Esophagus muscularis mucosa (tissue), 4 donors: ENCODE data around the gene WWOX. TPM values are rescaled to one million over a fixed set of nuclear protein-coding genes. Genes with fewer than 3 reads are reported as not detected.

Source experiments
- DNase-seq: peaks from one replicate; pipeline ENCODE4 v3.0.0-alpha.2; 2017; ENCODE audit errors: extremely low spot score
- H3K27ac ChIP-seq, 4 donors: fragments of 200-600 bp; sonication (generic); replicated peaks in 1 of 4; 1 replicate in 3 of 4; 2 replicates in 1 of 4; pipeline ENCODE4 v1.5.1; 2016 to 2019; ENCODE audit warnings: mild to moderate bottlenecking in 1 of 4
- H3K27me3 ChIP-seq, 4 donors: fragments of 200-600 bp; sonication (generic); one replicate each; pipeline versions ENCODE4 v1.5.1 to v1.6.0; 2016 to 2019
- H3K36me3 ChIP-seq, 4 donors: fragments of 200-600 bp; sonication (generic); one replicate each; pipeline ENCODE4 v1.5.1; 2016 to 2019
- H3K4me1 ChIP-seq, 4 donors: fragments of 200-600 bp; sonication (generic); one replicate each; pipeline ENCODE4 v1.5.1; 2016 to 2019
- H3K4me3 ChIP-seq, 4 donors: fragments of 200-600 bp; sonication (generic); 1 replicate in 2 of 4; 2 replicates in 2 of 4; pipeline ENCODE4 v1.5.1; 2016 to 2019; ENCODE audit warnings: mild to moderate bottlenecking in 4 of 4, moderate library complexity in 1 of 4
- H3K9me3 ChIP-seq, 4 donors: fragments of 200-600 bp; sonication (generic); 1 replicate in 3 of 4; 2 replicates in 1 of 4; pipeline ENCODE4 v1.5.1; 2016 to 2019
- EP300 ChIP-seq: sonication (generic); formaldehyde crosslinking; IDR thresholded peaks from one replicate; pipeline ENCODE4 v1.6.1; 2017; ENCODE audit warnings: antibody characterized with exemption
- POLR2A ChIP-seq: fragments of 450-650 bp; IDR thresholded peaks from one replicate; pipeline ENCODE4 v1.6.1; 2017; ENCODE audit warnings: antibody characterized with exemption, moderate library complexity, mild to moderate bottlenecking, low read depth
- POLR2AphosphoS5 ChIP-seq, 2 donors: sonication (generic); formaldehyde crosslinking; IDR thresholded peaks; one replicate each; pipeline ENCODE4 v1.6.1; 2017; ENCODE audit warnings: antibody characterized with exemption in 2 of 2
- WGBS: methylation state at CpG from one replicate; pipeline ENCODE4 v1.1.5; 2018; 5-methylcytosine and 5-hydroxymethylcytosine counted together
- intact Hi-C: fragments of 100-400 bp; cut with DNase I; formaldehyde crosslinking; loops from one replicate; pipeline ENCODE4 v1.15.1; 2023
- total RNA-seq, 4 donors: library from RNA; depleted of rRNA; stranded (reverse); fragments of >200 nt; gene quantifications; one replicate each; pipeline versions ENCODE4 v1.1.0 to v1.2.1, GENCODE V29; 2016
- TF ChIP-seq, protein P1 (sequence below), 3 experiments: fragments of 200-600 bp in 2 of 3; fragments of 450-650 bp in 1 of 3; sonication (generic) in 2 of 3; IDR thresholded peaks; one replicate each; pipeline ENCODE4 v1.5.1; 2017 to 2019; ENCODE audit warnings: antibody characterized with exemption in 3 of 3, mild to moderate bottlenecking in 2 of 3, moderate library complexity in 1 of 3

Gene WWOX
- total RNA-seq, 4 donors from 2014 or later: 14.4 to 27.8 (median 15.4) TPM

DNA sequence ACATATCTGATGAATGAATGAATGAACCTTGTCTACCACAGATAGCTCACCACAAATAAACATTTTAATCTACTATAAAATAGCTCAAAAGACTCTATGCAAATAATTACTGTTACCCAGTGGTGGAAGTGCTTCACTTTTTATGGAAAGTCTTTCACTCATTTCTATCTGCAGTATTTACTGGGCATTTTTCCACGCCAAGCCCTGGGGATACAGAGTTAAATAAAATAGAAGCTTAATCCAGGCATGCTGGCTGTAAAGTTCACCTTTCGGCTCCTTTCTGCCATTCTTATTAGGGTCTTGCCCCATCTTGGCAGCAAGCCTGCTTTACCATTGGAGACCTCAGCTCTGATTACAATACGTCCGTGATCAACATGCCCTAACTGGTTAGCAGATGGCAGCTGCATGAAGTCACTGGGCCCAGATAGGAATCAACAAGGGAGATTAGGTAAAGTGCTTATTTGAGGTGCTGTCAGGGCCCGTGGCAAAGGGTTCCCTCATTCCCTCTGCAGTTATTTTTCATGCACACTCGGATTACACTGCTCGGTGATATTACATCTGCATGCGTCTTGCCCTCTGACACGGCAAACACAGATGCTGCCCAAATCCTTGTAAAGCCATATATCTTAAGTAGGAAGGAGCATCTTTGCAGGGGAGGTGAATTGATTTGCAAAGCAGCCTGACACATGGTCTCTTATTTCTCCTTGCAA lies 648.9 kb downstream of the WWOX start:
- peaks cover 3 to 29% (median 20%) of the 10 kb centered on the region in 4 donors for H3K4me1 ChIP-seq
- no peaks in the 10 kb centered on the region for H3K27me3 ChIP-seq
- H3K27ac ChIP-seq: no peak overlapping the region
- H3K9me3 ChIP-seq: no peaks in the 10 kb centered on the region
- 85% methylated on average over 9 of the region's 9 CpGs for WGBS
- intact Hi-C loops: no loop called here
- H3K4me3 ChIP-seq: no peak overlapping the region
- no peak for DNase-seq
- H3K36me3 ChIP-seq: no peaks in the 10 kb centered on the region
- no peak for TF ChIP-seq POLR2A
- TF ChIP-seq POLR2AphosphoS5 (IDR thresholded peaks at IDR 0.05): no peak
- no peak for TF ChIP-seq EP300
- TF ChIP-seq, protein P1, sequence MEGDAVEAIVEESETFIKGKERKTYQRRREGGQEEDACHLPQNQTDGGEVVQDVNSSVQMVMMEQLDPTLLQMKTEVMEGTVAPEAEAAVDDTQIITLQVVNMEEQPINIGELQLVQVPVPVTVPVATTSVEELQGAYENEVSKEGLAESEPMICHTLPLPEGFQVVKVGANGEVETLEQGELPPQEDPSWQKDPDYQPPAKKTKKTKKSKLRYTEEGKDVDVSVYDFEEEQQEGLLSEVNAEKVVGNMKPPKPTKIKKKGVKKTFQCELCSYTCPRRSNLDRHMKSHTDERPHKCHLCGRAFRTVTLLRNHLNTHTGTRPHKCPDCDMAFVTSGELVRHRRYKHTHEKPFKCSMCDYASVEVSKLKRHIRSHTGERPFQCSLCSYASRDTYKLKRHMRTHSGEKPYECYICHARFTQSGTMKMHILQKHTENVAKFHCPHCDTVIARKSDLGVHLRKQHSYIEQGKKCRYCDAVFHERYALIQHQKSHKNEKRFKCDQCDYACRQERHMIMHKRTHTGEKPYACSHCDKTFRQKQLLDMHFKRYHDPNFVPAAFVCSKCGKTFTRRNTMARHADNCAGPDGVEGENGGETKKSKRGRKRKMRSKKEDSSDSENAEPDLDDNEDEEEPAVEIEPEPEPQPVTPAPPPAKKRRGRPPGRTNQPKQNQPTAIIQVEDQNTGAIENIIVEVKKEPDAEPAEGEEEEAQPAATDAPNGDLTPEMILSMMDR (IDR thresholded peaks at IDR 0.05): no peak

DNA sequence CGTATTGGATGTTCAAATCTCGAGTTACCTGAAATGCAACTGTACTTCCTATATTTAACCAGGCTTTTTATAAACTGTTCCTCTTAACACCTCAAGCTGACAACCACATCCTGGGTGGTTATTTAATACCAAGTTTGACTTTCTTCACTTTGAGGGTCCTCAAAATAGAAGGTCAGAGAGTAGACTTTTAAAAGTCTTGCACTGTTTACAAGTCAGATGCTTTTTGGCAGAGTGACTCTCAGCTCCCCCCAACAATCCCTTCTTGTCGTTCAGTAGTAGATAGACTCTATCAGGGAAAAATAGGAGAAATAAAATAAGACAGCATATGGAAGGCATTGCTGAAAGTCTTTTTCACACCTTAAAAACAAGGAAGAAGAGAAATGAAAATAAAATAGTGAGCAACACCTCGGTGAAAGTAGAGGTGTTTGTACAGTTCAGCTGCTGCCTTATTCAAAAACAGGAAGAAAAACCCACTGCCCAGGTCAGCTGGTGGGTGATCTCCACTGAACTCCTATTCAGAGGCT lies 650.4 kb downstream of the WWOX start:
- Histone ChIP-seq H3K4me3 (no peak overlapping the region), H3K36me3 (no peaks in the 10 kb centered on the region), H3K27me3 (no peaks in the 10 kb centered on the region), H3K27ac (no peak overlapping the region), H3K9me3 (no peaks in the 10 kb centered on the region), H3K4me1 (peaks cover 3 to 25% (median 15%) of the 10 kb centered on the region in 4 donors)
- intact Hi-C loops: no loop called here
- 67% methylated on average over 4 of the region's 4 CpGs for WGBS
- TF ChIP-seq, protein P1 (IDR thresholded peaks at IDR 0.05): no peak
- TF ChIP-seq EP300 (no peak), POLR2A (no peak), POLR2AphosphoS5 (IDR thresholded peaks at IDR 0.05) (no peak)
- no peak for DNase-seq

DNA sequence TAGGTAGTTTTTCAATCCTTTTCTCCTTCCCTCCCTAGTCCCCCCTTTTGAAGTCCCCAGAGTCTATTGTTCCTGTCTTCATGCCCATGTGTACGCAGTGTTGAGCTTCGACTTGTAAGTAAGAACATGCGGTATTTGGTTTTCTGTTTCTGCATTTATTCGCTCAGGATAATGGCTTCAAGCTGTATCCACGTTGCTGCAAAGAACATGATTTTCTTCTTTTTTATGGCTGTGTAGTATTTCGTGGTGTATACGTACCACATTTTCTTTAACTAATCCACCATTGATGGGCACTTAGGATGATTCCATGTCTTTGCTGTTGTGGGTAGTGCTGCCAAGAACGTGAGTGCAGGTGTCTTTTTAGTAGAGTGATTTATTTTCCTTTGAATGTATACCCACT lies 651.2 kb downstream of the WWOX start:
- intact Hi-C loops: no loop called here
- no peak for DNase-seq
- Histone ChIP-seq H3K27me3 (no peaks in the 10 kb centered on the region), H3K4me3 (no peak overlapping the region), H3K9me3 (no peaks in the 10 kb centered on the region), H3K27ac (no peak overlapping the region), H3K36me3 (no peaks in the 10 kb centered on the region), H3K4me1 (peaks cover 3 to 21% (median 8%) of the 10 kb centered on the region in 4 donors)
- no peak for TF ChIP-seq POLR2AphosphoS5 (IDR thresholded peaks at IDR 0.05)
- 94% methylated on average over 8 of the region's 8 CpGs for WGBS

DNA sequence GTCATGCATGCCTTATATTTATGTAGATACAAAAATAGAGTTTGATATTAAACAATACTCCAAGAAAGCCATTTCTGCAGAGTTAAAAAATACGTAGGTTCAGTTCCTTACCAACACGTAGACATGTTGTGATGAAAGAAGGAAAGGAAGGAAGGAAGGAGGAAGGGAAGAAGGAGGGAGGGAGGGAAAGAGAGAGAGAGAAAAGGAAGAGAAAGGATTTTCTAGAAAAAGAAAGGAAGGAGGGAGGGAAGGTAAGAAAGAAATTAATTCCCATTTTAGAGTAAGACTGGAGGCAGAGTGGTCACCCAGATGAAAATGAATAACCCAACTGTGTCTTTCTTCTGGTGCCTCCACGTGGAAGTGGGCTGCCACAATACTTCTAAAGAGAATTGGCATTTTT lies 652.1 kb downstream of the WWOX start:
- 91% methylated on average over 3 of the region's 3 CpGs for WGBS
- intact Hi-C loops: no loop called here
- DNase-seq: no peak
- peaks cover 3 to 19% (median 11%) of the 10 kb centered on the region in 4 donors for H3K4me1 ChIP-seq
- TF ChIP-seq POLR2A: no peak
- TF ChIP-seq, protein P1 (IDR thresholded peaks at IDR 0.05): no peak
- TF ChIP-seq POLR2AphosphoS5 (IDR thresholded peaks at IDR 0.05): no peak
- no peak for TF ChIP-seq EP300
- no peak overlapping the region for H3K27ac ChIP-seq
- no peak overlapping the region for H3K4me3 ChIP-seq
- no peaks in the 10 kb centered on the region for H3K27me3 ChIP-seq
- no peaks in the 10 kb centered on the region for H3K36me3 ChIP-seq
- H3K9me3 ChIP-seq: no peaks in the 10 kb centered on the region

DNA sequence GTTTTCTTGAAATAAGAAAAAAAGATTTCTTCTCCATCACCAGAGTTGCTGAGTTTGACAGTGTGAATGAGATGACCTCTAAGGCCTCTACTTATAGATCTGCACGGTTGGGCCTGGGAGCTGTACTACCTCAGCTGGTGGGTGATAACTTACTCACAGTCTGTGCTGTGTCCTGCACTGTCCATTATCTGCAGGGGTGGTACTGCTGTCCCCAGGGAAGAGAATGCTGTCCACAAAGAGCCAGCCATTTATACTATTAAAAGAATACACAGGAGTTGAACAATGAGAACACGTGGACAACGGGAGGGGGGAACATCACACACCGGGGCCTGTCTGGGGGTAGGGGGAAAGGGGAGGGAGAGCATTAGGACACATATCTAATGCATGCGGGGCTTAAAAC lies 655.3 kb downstream of the WWOX start:
- DNase-seq: no peak
- intact Hi-C loops: no loop called here
- H3K4me1 ChIP-seq: peaks cover 3 to 19% (median 11%) of the 10 kb centered on the region in 4 donors
- H3K27me3 ChIP-seq: no peaks in the 10 kb centered on the region
- H3K9me3 ChIP-seq: no peaks in the 10 kb centered on the region
- no peak overlapping the region for H3K27ac ChIP-seq
- TF ChIP-seq EP300 (no peak), POLR2A (no peak), POLR2AphosphoS5 (IDR thresholded peaks at IDR 0.05) (no peak)
- TF ChIP-seq, protein P1 (IDR thresholded peaks at IDR 0.05): no peak
- WGBS: 89% methylated on average over 5 of the region's 5 CpGs
- no peak overlapping the region for H3K4me3 ChIP-seq
- no peaks in the 10 kb centered on the region for H3K36me3 ChIP-seq
